GM19455 (cell line): ENCODE measurements around the gene ALG2.
"Not testable (repeated sequence)": the region's sequence is repeated elsewhere in the genome, so short reads cannot be mapped to it uniquely, and the experiment has no call there.

ENCODE experiments used
- ATAC-seq: cut with Tn5 transposase; IDR thresholded peaks from one replicate; pipeline ENCODE4 v1.9.1; 2021; ENCODE audit not compliant: unreplicated experiment

Gene ALG2

DNA sequence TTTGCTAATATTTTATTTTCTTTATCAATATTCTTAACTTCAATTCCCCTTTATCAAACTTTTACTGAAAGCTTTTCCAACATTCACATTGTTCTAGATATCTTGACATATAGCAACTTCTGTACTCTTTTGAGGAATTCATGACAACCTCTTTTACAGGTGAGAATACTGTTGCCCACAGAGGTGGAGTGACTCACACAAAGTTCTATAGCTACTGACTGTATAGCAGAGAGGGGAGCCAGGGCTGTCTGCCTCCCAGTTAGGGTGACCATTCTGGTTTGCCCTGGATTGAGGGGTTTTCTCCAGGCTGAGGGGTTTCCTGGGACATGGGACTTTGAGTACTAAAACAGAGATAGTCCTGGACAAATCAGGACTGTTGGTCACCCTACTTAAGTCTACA is 16.6 kb upstream of the ALG2 start:
- no peak for ATAC-seq

DNA sequence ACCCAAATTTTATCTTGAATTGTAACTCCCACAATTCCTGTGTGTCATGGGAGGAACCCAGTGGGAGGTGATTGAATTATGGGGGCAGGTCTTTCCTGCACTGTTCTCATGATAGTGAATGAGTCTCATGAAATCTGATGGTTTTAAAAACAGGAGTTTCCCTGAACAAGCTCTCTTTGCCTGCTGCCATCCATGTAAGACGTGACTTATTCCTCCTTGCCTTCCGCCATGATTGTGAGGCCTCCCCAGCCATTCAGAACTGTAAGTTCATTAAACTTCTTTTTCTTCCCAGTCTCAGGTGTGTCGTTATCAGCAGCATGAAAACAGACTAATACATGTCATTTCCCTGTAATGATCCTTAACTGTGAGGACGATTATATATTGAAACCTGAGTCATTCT is 16.1 kb upstream of the ALG2 start:
- not testable (repeated sequence) for ATAC-seq

DNA sequence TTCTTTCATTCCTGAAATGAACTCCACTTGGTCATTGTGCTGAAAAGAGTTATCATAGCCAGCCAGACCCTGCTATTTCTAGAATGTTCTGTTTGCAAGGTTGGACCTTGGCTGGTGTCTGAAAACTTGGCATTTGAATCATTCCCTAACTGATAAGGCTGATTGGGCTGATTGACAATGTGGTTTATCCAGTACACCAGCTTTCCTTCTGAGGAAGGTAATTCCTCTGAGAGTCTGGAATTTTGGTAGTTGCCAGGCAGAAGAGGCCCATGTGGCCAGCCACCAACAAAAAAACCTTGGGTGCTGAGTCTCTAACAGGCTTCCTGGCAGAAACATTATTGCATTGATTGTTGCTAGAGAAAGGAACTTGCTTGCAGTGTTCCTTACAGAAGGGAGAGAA is 15.6 kb upstream of the ALG2 start:
- no peak for ATAC-seq

DNA sequence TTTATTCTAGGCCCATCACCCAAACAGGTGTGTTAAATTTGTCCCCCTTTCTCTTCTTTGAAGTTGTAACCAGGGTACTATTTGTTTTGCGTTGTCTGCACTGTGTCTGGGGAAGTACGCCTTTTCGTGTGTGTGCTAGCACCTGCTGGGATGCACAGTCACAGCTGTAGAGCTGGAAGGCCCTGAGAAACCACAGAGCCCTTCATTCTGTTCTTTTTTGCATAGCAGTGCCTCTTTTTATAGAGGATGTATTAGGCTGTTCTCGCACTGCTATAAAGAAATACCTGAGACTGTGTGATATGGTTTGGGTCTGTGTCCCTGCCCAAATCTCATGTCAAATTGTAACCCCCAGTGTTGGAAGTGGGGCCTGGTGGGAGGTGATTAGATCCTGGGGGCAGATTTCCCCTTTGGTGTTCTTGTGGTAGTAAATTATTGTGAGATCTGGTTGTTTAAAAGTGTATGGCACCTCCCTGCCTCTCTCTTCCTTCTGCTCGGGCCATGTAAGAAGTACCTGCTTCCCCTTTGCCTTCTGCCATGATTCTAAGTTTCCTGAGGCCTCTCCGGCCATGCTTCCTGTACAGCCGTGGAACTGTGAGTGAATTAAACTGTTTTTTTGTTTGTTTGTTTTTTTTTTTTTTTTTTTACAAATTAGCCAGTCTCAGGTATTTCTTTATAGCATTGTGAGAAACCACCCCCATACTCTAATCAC is 14.3 kb upstream of the ALG2 start:
- peak; percentile 97 for ATAC-seq

DNA sequence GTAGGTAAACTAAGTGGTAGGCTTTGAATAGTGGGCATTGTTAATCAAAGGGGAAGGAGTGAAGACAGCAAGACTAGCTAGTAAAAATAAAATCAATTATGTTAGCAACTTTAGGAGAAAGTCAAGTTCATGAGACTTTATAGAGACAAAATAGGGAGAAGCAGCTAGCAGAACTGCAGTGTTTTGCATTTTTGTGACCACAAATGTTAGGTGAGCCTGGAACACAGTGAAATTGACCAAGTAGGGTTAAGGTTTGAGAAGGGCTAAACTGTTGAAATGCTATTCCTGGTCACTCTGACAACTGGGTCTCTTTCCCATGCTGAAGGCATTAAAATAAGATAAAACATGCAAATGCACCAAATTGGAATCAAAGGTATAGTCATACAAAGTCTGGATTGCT is 13.3 kb upstream of the ALG2 start:
- ATAC-seq = no peak

DNA sequence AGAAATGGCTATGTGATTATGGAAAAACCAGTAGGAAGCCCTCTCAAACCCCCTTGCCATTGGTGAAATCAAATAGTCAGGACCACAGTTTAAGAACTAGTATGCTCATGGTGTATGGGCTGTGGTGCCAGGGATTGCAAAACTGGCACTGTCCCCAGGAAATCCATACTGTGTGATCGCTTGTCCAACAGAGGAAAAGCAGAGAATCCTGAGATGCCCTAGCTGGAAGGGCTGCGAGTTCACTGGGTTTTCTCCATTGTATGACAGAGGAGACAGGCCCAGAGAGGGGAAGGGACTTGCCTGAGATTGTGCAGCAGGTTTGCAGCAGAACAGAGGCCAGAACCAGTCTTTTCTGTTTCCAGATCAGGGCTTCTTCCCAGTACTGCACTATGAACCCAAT is 12.9 kb upstream of the ALG2 start:
- no peak for ATAC-seq

DNA sequence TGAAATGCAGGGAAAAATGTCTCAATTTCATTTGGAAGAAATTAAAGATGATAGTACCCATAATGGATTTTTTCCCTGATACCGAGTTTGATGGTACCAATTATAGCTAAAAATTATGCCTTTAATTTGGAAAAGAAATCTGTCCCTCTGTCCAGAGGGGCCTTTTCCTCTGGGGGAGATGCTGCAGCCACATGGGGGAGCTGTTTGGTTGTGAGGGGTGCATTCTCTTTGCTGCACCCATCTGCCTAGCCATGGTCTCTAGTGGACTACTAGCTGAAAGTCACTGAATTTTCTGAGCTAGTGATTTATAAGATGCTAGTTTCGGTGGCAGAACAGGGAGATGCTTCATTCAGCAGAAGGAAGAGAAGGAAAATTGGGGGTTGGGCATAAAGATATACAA is 10.0 kb upstream of the ALG2 start:
- no peak for ATAC-seq

DNA sequence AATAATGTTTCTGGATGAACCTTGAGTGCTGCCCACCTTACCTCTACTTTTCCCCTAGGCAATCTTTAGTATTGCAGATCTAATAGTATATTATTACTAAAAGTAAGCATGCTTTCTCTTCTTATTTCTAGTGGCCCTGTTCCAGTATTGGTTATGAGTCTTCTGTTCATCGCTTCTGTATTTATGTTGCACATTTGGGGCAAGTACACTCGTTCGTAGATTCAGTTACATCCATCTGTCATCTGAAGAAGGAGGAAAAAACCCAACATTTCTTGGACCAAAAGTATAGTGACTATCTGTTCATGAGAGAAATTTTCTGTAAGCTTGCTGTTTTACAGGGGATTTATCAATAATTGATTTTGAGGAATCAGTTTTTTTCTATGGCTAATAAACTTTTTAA is 8.5 kb upstream of the ALG2 start:
- ATAC-seq = no peak

DNA sequence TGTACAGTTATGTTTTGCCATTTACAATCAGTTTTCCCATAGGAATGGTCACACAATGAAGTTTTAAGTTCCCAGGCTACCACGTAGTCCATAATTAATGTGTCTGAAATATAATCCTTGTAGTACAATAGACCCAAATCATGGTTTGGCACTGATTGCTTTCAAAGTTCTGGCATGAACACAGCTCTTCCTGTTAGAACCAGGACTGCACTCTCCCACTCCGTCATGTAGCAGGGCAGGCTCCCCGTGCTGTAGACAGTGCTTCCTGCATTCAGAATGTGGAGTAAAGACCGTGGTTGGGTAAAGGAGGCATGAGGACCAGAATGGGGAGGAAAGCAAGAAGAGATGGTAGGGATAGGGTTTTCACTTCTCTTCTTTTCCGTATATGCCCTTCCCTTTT is 4.3 kb upstream of the ALG2 start:
- ATAC-seq = no peak

DNA sequence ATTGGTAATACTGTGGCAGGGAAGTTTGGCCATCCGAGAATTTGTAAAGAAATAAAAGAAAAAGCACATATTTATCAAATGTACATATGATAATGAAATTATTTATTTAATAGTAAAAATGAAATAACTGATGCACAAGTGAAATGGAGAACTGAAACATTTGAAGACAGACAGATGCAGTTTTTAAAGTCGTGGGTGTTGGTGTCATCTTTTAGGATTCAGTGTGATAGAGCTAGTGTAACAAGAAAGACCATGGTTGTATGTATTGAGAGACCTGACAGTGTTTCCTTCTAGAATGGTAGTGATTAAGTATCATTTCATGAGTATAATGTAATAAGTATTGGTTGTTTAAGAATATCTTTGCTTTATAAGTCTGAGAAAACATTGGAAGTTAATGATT is 2.7 kb upstream of the ALG2 start:
- ATAC-seq = no peak

DNA sequence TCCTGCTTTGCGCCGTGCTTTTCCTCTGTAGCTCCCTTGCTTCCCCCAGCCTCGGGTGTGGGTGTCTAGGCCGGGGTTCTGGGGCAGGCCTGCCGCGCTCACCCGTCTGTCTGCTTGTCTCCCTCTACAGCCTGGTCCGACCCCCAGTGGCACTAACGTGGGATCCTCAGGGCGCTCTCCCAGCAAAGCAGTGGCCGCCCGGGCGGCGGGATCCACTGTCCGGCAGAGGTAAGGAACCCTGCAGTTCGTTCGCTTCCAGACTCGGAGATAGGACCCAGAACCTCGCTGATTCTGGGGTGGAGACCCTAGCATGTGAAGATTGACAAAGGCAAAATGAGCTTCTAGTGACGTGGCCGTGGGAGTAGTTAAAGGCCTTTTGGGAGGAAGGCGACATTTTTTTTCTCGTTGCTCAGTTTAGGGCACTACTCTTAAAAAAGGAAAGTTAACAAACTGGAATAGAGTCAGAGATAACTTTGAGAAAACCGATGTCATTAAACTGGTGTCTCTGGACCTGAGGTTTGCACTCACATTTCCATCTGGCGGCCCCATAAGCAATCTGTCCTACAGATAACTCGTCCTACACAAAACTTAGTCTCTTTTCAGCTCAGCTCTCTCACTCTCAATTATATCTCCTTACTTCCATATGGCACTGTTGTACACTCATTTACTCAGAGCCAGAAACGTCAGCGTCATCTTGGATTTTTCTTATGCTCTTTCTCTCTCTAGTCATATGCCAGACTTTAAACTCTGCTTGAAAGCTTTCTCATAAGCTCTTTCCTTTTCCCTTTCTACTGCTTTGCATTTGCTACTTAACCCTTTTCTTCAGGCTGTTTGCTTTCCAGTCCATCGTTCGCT is 901 bp upstream of the ALG2 start:
- ATAC-seq = peak; percentile 28

DNA sequence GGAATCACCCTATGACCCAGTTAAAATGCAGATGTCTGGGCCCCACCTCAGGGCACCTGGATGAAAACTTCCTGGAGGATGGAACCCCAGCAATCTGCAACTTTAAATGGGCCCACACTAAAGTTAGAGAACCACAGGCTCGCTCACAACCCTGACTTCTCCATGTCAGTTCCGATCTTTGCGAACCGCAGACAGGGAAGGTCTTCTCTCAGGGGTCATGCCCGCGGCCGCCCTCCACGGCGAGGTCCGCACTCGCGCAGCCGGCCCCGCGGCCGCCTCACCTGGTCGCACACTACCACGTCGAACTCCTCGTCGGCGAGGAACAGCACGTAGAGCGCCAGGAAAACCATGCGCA is 499 bp downstream of the ALG2 start:
- peak; percentile 26 for ATAC-seq

DNA sequence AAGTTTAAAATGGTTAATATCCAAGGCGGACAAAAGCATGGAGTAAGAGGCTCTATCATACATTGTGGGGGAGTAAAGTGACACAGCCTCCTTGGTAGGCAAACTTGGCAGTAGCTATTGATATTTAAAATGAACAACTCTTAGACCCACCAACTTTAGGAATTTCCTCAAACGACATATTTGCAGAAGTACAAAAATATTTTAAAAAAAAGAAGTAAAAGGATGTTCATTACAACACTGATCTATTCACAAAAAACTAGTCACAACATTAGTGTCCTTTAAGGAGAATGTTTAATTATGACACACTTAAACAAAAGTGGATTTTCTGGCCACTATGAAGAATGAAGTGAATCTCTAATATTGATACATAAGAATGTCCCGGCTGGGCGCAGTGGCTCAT is 1.7 kb downstream of the ALG2 start:
- no peak for ATAC-seq

DNA sequence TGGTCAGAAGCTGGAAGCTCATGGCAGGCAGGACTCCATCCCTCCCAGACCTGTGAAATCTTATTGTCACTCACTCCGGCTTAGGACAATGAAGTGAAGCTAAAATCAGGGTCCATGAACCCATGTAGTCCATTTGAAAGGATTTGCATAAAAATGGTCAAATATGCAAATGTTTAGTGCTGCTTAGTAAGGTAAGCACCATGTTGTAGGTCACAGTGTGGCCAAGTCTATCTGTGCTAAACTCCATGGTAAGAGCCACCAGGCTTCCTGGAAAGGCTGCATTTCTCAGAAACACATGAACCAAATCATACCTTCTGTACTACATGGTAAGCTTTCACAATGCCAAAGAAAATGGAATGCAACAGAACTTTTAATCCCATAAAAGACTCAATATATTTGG is 5.7 kb downstream of the ALG2 start:
- no peak for ATAC-seq

DNA sequence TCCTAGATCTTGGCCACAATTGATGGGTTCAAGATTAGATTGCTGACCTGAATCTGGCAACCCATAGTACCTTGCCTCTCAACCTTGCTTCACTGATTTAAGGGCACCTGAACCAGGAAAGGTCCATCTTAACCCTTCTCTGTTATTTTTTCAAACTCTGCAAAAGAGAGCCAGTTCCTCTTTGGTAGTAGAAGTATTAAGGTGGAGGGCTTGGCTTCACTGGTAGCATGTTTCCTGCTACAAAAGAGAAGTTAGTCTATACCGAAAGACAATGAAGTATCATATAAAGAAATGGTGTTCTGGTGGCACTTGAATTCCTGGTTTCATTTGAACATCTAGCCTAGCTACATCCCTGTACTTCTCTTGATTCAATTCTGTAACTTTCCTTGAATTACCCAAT is 8.5 kb downstream of the ALG2 start:
- no peak for ATAC-seq

DNA sequence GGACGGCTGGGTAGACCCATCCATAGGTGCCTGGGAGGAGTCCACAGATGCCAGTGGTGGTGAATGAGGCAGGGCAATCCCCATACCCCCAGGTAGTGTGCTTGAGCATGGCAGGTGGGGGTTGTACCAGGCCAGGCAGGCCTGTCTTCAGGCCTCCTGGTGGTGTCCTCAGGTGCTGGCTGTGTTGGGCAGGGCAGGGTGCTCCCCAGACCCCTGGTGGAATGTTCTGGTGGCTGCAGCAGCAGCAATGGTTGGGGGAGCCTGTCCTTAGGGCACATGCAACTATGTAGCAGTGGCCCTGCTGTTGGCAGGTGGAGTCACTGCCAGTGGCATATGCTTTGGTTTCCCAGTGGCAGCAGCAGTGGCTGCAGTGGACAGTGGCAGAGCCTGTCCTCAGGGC is 10.0 kb downstream of the ALG2 start:
- ATAC-seq = no peak

DNA sequence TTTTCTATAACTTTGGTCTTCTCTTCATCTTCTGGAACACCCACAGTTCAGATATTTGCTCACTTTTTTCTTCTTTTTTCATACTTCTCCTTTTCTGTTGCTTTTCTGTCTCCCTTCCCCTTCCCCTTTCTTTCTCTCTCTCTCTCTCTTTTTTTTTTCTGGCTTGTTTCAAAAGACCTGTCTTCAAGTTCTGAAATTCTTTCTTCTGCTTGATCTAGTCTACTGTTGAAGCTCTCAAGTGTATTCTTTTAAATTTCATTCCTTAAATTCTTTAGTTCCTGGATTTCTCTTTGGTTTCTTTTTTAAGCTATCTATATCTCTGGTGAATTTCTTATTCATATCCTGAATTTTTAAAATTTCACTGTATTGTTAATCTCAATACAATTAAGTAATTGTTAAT is 11.2 kb downstream of the ALG2 start:
- no peak for ATAC-seq

DNA sequence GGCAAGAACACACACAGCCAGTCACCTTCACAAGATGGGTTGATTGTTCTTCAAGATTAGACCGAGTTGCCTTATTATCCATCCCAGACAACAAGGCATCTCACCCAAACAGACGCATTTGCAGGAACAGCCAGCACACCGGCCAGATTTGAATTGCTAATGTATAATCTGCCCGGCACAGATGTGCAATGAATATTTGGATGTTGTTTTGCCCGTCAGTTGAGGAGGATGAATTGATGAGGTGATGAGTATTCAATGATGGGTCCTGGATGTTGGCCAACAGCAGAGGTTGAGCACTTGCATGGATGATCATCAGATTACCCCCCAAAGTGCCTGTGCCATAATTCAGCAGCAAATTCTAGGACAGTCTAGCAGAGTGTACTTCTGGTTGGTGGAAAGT is 20.1 kb downstream of the ALG2 start:
- ATAC-seq = no peak

DNA sequence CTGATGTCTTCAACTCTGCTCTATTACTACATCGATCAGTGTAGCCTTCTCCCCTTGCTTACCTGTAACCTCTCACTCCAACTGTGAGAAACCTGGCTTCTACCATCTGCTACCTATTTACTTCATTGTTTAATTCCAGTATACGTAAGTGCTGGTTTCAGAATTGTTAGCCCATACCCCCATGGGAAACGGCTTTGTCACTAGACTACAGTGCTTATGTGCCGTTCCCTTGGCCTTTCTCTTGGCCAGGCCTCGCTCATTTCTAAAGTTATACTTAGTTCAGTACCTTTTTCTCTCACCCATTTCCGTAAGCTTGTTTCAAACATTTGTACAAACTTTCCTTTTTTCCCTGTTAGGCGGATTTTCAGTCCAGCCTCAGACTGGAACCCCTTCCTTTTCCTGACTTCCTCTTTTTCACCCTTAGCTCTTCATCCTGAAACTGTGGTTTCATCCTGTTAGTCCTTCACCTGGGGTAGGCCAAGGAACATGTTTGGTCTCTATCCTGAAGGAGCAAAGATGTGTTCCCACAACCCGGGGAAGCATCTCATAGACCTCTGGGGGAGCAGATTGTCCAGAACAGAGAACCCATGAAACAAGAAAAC is 21.7 kb downstream of the ALG2 start:
- no peak for ATAC-seq

DNA sequence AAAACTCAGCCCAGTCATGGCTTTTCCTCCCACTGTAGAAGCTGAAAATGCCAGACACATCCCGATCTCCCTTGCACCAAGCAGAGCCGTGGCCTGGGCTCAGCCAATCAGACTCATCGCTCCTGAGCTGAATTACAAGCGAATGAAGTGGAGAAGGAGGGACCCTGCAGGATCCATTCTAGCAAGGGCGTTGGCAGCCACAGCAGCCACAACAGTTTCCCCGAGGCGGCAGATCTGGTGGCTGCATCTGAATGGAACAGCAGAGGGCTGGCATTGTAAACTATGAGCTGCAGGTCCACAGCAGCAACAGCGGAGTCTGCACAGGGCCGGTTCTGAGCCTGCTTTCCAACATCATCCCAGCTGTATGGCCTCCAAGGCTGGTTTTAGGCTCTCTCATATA is 23.8 kb downstream of the ALG2 start:
- no peak for ATAC-seq

DNA sequence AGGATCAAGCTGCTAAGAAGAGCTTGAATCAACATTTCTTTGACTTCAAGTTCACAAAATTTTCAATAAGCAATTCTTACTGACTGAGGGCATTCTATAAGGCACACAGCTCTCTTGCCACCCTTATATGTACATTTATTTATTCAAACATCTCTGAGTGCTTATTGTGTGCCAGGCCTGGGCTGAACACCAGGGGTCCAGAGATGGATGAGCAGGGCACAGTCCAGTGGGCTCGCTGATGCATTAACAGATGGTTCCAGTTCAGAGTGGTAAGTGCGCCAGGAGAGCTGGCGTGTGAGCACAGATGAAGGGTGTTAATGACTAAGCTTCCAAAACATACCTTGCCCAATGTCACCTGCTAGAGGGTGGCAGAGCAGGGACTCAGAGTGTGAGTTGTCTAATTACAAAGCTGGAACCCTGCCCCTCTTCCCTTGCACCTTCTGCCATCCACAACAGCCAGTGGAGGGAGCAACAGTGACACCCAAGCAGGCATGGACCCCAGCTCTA is 24.6 kb downstream of the ALG2 start:
- ATAC-seq = no peak

DNA sequence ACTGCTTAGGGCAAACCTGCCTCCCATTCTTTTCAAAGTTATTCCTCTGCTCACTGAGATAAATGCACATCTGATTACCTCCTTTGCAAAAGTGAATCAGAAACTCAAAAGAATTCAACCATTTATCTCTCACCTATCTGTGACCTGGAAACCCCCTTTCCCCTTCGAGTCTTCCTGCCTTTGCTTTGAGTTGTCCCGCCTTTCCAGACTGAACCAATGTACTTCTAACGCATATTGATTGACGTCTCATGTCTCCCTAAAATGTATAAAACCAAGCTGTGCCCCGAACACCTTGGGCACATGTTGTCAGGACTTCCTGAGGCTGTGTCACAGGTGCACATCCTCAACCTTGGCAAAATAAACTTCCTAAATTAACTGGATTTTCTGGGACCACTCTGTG is 25.3 kb downstream of the ALG2 start:
- ATAC-seq = not testable (repeated sequence)
